OCI-LY7 (cell line): Measurements from ENCODE around the gene FANCC. TPM values are rescaled to one million over a fixed set of nuclear protein-coding genes. Genes with fewer than 3 reads are reported as not detected.

Experiments
- BruUV-seq: library from RNA; stranded (reverse); fragments of 400-500 nt; replicated peaks from 2 replicates; lab custom pipeline; 2021; lab: Mats Ljungman, UMichigan
- CTCF ChIA-PET: fragments of 300-600 bp; sonication (Branson Sonifier 250); formaldehyde crosslinking; loops from one replicate; lab custom pipeline; 2022; ENCODE audit warnings: antibody characterized with exemption; ENCODE audit not compliant: unreplicated experiment; lab: Charles Lee
- POLR2A ChIA-PET: fragments of 300-600 bp; sonication (Branson Sonifier 250); formaldehyde crosslinking; loops from one replicate; lab custom pipeline; 2022; ENCODE audit warnings: antibody characterized with exemption; lab: Charles Lee
- DNase-seq: peaks from one replicate; pipeline ENCODE4 v3.0.0-alpha.2; 2015; ENCODE audit warnings: low spot score
- H2AFZ ChIP-seq: fragments of 200-600 bp; sonication (generic), shearing (Covaris generic); 2 replicates; pipeline ENCODE4 v1.6.1; 2014; ENCODE audit warnings: mild to moderate bottlenecking, antibody characterized with exemption, low read length, moderate library complexity
- H3K27ac ChIP-seq: fragments of 200-600 bp; sonication (generic); 2 replicates; pipeline ENCODE4 v1.5.1; 2014; ENCODE audit warnings: mixed run types, low read depth, mild to moderate bottlenecking, moderate library complexity, low read length, inconsistent platforms; ENCODE audit not compliant: poor library complexity, severe bottlenecking
- H3K36me3 ChIP-seq: fragments of 200-600 bp; sonication (generic); 2 replicates; pipeline ENCODE4 v1.6.1; 2014; ENCODE audit warnings: mild to moderate bottlenecking, antibody characterized with exemption, low read length, moderate library complexity, mixed read lengths; ENCODE audit not compliant: insufficient read depth
- H3K4me1 ChIP-seq: fragments of 200-600 bp; sonication (generic); 2 replicates; pipeline ENCODE4 v1.5.1; 2014; ENCODE audit warnings: mild to moderate bottlenecking, low read length; ENCODE audit not compliant: insufficient read depth, poor library complexity, severe bottlenecking
- H3K4me2 ChIP-seq: fragments of 200-600 bp; sonication (generic); 2 replicates; pipeline ENCODE4 v1.6.1; 2014; ENCODE audit warnings: mild to moderate bottlenecking, low read length
- H3K4me3 ChIP-seq: fragments of 200-600 bp; sonication (generic); 2 replicates; pipeline ENCODE4 v1.5.1; 2014; ENCODE audit warnings: mild to moderate bottlenecking, low read depth, low read length; ENCODE audit not compliant: poor library complexity, severe bottlenecking
- H3K79me2 ChIP-seq: fragments of 200-600 bp; sonication (generic); 2 replicates; pipeline ENCODE4 v1.6.1; 2016; ENCODE audit warnings: low read depth, mild to moderate bottlenecking, low read length, moderate library complexity, mixed read lengths; ENCODE audit not compliant: insufficient read depth
- H3K9me2 ChIP-seq: fragments of 200-600 bp; sonication (generic); 2 replicates; pipeline ENCODE4 v1.6.1; 2016; ENCODE audit warnings: mild to moderate bottlenecking, low read length, mixed read lengths; ENCODE audit not compliant: insufficient read depth
- H3K9me3 ChIP-seq: fragments of 200-600 bp; sonication (generic); 2 replicates; pipeline ENCODE4 v1.6.1; 2014; ENCODE audit warnings: mild to moderate bottlenecking, mixed run types, low read length, mixed read lengths
- H4K20me1 ChIP-seq: fragments of 200-600 bp; sonication (generic); 2 replicates; pipeline ENCODE4 v1.6.1; 2014; ENCODE audit warnings: mild to moderate bottlenecking, antibody characterized with exemption, low read length, moderate library complexity, mixed read lengths; ENCODE audit not compliant: insufficient read depth
- EZH2phosphoT487 ChIP-seq: fragments of 200-600 bp; sonication (generic); IDR thresholded peaks from 2 replicates; pipeline ENCODE4 v1.6.1; 2018; ENCODE audit warnings: low read depth, borderline replicate concordance, mild to moderate bottlenecking, mixed run types, antibody characterized with exemption, low read length, moderate library complexity, mixed read lengths
- intact Hi-C: fragments of 100-400 bp; cut with micrococcal nuclease; formaldehyde crosslinking; loops from one replicate; pipeline ENCODE4 v1.10.0; 2022; ENCODE audit not compliant: unreplicated experiment
- total RNA-seq, 2 experiments: library from RNA; depleted of rRNA in 1 of 2; stranded (reverse); fragments of >200 nt in 1 of 2; shearing (Covaris generic) in 1 of 2; gene quantifications; 2 replicates each; pipeline ENCODE4 v1.2.3, GENCODE V29; 2014 to 2022
- TF ChIP-seq, protein P1 (sequence below): fragments of 200-600 bp; sonication (generic); conservative IDR thresholded peaks from 2 replicates; pipeline ENCODE4 v1.5.1; 2014; ENCODE audit warnings: mild to moderate bottlenecking, antibody characterized with exemption, low read length, moderate library complexity, mixed read lengths

The FANCC gene
- total RNA-seq, 2 experiments from 2014 or later, result 13.9 to 28.7 TPM

DNA sequence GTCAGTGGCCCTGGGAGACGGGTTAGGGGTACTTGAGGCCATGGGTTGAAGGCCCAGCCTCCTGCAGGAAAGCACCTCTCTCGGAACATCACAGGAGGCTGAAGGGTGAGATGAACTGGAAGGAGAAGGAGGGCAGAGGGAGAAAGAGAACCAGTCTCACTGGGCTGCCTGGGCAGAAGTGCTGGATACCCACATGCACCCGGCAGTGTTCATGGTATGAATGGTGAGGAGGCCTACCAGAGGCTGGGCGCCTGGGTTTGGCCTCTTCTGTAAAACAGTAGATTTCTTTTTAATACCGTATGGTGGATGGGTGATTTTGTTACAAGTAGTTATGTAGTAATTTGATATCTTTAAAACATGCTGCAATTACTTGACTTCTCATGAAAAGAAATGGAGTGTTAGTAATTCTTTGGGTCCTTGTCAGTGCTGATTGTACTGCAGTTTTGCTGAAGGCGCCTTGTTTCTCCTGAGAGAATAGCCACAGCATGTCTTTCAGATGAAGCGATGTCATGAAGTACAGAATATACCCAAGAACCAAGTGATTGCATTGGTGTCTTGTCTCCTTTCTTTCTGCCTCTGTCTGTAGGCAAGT, 258.6 kb downstream of the FANCC start:
- Histone ChIP-seq H3K79me2 (no peaks in the 10 kb centered on the region), H2AFZ (no peak overlapping the region), H4K20me1 (no peaks in the 10 kb centered on the region), H3K36me3 (no peaks in the 10 kb centered on the region), H3K9me2 (no peaks in the 10 kb centered on the region), H3K4me2 (no peak overlapping the region), H3K9me3 (no peaks in the 10 kb centered on the region), H3K27ac (no peak overlapping the region), H3K4me3 (no peak overlapping the region), H3K4me1 (no peaks in the 10 kb centered on the region)
- BruUV-seq, result no TSS peak
- ChIA-PET CTCF (no interaction called here), POLR2A (no interaction called here)
- intact Hi-C loops, result no loop called here
- no peak for DNase-seq
- no peak for TF ChIP-seq EZH2phosphoT487
- TF ChIP-seq, protein P1, sequence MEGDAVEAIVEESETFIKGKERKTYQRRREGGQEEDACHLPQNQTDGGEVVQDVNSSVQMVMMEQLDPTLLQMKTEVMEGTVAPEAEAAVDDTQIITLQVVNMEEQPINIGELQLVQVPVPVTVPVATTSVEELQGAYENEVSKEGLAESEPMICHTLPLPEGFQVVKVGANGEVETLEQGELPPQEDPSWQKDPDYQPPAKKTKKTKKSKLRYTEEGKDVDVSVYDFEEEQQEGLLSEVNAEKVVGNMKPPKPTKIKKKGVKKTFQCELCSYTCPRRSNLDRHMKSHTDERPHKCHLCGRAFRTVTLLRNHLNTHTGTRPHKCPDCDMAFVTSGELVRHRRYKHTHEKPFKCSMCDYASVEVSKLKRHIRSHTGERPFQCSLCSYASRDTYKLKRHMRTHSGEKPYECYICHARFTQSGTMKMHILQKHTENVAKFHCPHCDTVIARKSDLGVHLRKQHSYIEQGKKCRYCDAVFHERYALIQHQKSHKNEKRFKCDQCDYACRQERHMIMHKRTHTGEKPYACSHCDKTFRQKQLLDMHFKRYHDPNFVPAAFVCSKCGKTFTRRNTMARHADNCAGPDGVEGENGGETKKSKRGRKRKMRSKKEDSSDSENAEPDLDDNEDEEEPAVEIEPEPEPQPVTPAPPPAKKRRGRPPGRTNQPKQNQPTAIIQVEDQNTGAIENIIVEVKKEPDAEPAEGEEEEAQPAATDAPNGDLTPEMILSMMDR, result no peak

- H2AFZ ChIP-seq, result no peak overlapping the region
- no peak for DNase-seq
- H4K20me1 ChIP-seq, result no peaks in the 10 kb centered on the region
- no peak overlapping the region for H3K4me2 ChIP-seq
- no peak overlapping the region for H3K27ac ChIP-seq
- H3K9me3 ChIP-seq, result no peaks in the 10 kb centered on the region
- H3K4me1 ChIP-seq, result no peaks in the 10 kb centered on the region
- intact Hi-C loops, result no loop called here
- BruUV-seq, result no TSS peak
- H3K9me2 ChIP-seq, result no peaks in the 10 kb centered on the region
- no peaks in the 10 kb centered on the region for H3K79me2 ChIP-seq
- no peaks in the 10 kb centered on the region for H3K36me3 ChIP-seq
- TF ChIP-seq, protein P1, result no peak
- TF ChIP-seq EZH2phosphoT487, result no peak
- CTCF ChIA-PET, result no interaction called here
- no peak overlapping the region for H3K4me3 ChIP-seq
- POLR2A ChIA-PET, result no interaction called here
Observed at GRCh38 chr9:95058121-95058785, 259.3 kb downstream of the FANCC start.

- CTCF ChIA-PET, result no interaction called here
- BruUV-seq, result no TSS peak
Observed at GRCh38 chr9:95057101-95057500, 260.4 kb downstream of the FANCC start.

More at GRCh38 chr9:95057101-95057500, 260.4 kb downstream of the FANCC start:
- H3K4me1 ChIP-seq, result no peaks in the 10 kb centered on the region
- POLR2A ChIA-PET, result no interaction called here
- no peaks in the 10 kb centered on the region for H3K9me3 ChIP-seq
- H3K4me3 ChIP-seq, result no peak overlapping the region
- H3K4me2 ChIP-seq, result no peak overlapping the region
- no peaks in the 10 kb centered on the region for H4K20me1 ChIP-seq
- intact Hi-C loops, result no loop called here
- no peaks in the 10 kb centered on the region for H3K9me2 ChIP-seq
- DNase-seq, result no peak
- H2AFZ ChIP-seq, result no peak overlapping the region
- H3K79me2 ChIP-seq, result no peaks in the 10 kb centered on the region
- no peak overlapping the region for H3K27ac ChIP-seq
- no peaks in the 10 kb centered on the region for H3K36me3 ChIP-seq
- TF ChIP-seq, protein P1, result no peak
- TF ChIP-seq EZH2phosphoT487, result no peak
